PC-3 (cell line): ENCODE data around the gene PFKFB4. TPM values are rescaled to one million over a fixed set of nuclear protein-coding genes. Genes with fewer than 3 reads are reported as not detected.

Source experiments
- ATAC-seq: fragments of 200-7000 bp; cut with Tn5 transposase; 2 replicates; pipeline ENCODE4 v1.9.1; 2020; ENCODE audit warnings: mild to moderate bottlenecking, moderate library complexity
- BruUV-seq: library from RNA; stranded (reverse); fragments of 400-500 nt; replicated peaks from 2 replicates; lab custom pipeline; 2021; lab: Mats Ljungman, UMichigan
- CTCF ChIA-PET: fragments of 300-600 bp; sonication (Branson Sonifier 250); formaldehyde crosslinking; loops from one replicate; lab custom pipeline; 2022; ENCODE audit warnings: antibody characterized with exemption; lab: Charles Lee
- POLR2A ChIA-PET: fragments of 300-600 bp; sonication (Branson Sonifier 250); formaldehyde crosslinking; loops from one replicate; lab custom pipeline; 2022; ENCODE audit warnings: antibody characterized with exemption; ENCODE audit not compliant: unreplicated experiment; lab: Charles Lee
- DNase-seq: peaks from one replicate; pipeline ENCODE4 v3.0.0-alpha.2; 2015
- H2AFZ ChIP-seq: fragments of 300-600 bp; sonication (generic); 2 replicates; pipeline ENCODE4 v1.6.0; 2016; ENCODE audit warnings: antibody characterized with exemption, low read length
- H3F3A ChIP-seq: fragments of 300-600 bp; sonication (generic); one replicate; pipeline ENCODE4 v1.6.0; 2017; ENCODE audit warnings: antibody characterized with exemption, low read length, control low read depth, mild to moderate bottlenecking; ENCODE audit not compliant: unreplicated experiment
- H3K27ac ChIP-seq: fragments of 300-600 bp; sonication (generic); 2 replicates; pipeline ENCODE4 v1.5.1; 2016; ENCODE audit warnings: mild to moderate bottlenecking, low read length
- H3K27me3 ChIP-seq: fragments of 300-600 bp; sonication (generic); 2 replicates; pipeline ENCODE4 v1.6.1; 2016; ENCODE audit warnings: low read length, mixed read lengths
- H3K36me3 ChIP-seq: fragments of 300-600 bp; sonication (generic); 2 replicates; pipeline ENCODE4 v1.6.1; 2016; ENCODE audit warnings: low read depth, mixed run types, low read length, mixed read lengths
- H3K4me1 ChIP-seq: fragments of 300-600 bp; sonication (generic); 2 replicates; pipeline ENCODE4 v1.5.1; 2016; ENCODE audit warnings: low read length; ENCODE audit not compliant: insufficient read depth
- H3K4me2 ChIP-seq: fragments of 300-600 bp; sonication (generic); 2 replicates; pipeline ENCODE4 v1.6.0; 2016; ENCODE audit warnings: low read length
- H3K4me3 ChIP-seq: fragments of 300-600 bp; sonication (generic); 2 replicates; pipeline ENCODE4 v1.5.1; 2016; ENCODE audit warnings: mild to moderate bottlenecking, low read length, mixed read lengths
- H3K79me2 ChIP-seq: fragments of 300-600 bp; sonication (generic); 2 replicates; pipeline ENCODE4 v1.6.1; 2017; ENCODE audit warnings: low read length, mixed read lengths
- H3K9ac ChIP-seq: fragments of 300-600 bp; sonication (generic); 2 replicates; pipeline ENCODE4 v1.6.0; 2016; ENCODE audit warnings: mild to moderate bottlenecking, low read length
- H3K9me2 ChIP-seq: fragments of 300-600 bp; sonication (generic); replicated peaks from 2 replicates; pipeline ENCODE4 v1.6.1; 2016; ENCODE audit warnings: mixed run types, low read length, mixed read lengths
- H3K9me3 ChIP-seq: fragments of 300-600 bp; sonication (generic); 2 replicates; pipeline ENCODE4 v1.6.1; 2016; ENCODE audit warnings: low read length, mixed read lengths
- H4K20me1 ChIP-seq: fragments of 300-600 bp; sonication (generic); 2 replicates; pipeline ENCODE4 v1.6.1; 2016; ENCODE audit warnings: low read length, mixed read lengths
- CTCF ChIP-seq: fragments of 300-600 bp; sonication (generic); conservative IDR thresholded peaks from 2 replicates; pipeline ENCODE4 v1.5.1; 2017; ENCODE audit warnings: antibody characterized with exemption, low read depth, mild to moderate bottlenecking, low read length
- EZH2 ChIP-seq: fragments of 300-600 bp; sonication (generic); IDR thresholded peaks from one replicate; pipeline ENCODE4 v1.6.1; 2017; ENCODE audit warnings: antibody characterized with exemption, mild to moderate bottlenecking, low read length; ENCODE audit not compliant: unreplicated experiment
- EZH2phosphoT487 ChIP-seq: fragments of 300-600 bp; sonication (generic); IDR thresholded peaks from 2 replicates; pipeline ENCODE4 v1.6.1; 2018; ENCODE audit warnings: mild to moderate bottlenecking, antibody characterized with exemption, low read length, borderline replicate concordance
- intact Hi-C: fragments of 100-400 bp; cut with micrococcal nuclease; formaldehyde crosslinking; loops from 2 replicates; pipeline ENCODE4 v1.9.0; 2023
- total RNA-seq: library from RNA; depleted of rRNA; stranded (reverse); fragments of >200 nt; gene quantifications from 2 replicates; pipeline ENCODE4 v1.2.3, GENCODE V29; 2014

The PFKFB4 gene
- total RNA-seq, 1 experiment from 2014 or later, result 33.5 TPM

- POLR2A ChIA-PET, result no interaction called here
- H3K36me3 ChIP-seq, result peaks cover 29% of the 10 kb centered on the region
- no peaks in the 10 kb centered on the region for H4K20me1 ChIP-seq
Measured at GRCh38 chr3:48546203-48546829, 10.3 kb downstream of the PFKFB4 start.

DNA sequence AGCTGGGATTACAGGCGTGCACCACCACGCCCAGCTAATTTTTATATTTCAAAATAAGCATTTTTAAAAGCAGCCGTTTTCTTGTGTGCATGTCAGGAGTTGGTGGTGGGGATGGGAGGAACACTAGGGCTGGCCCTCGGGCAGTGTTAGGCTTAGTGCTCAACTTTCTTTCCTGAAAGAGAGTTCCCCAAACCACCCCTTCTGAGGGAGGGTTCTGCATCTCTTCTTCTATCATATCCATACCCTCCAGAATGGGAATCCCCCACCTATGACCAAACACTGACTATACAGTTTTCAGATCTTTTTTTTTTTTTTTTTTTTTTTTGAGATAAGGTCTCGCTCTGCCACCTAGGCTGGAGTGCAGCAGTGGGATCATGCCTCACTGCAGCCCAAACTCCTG, 12.5 kb downstream of the PFKFB4 start:
- ATAC-seq (no peak), DNase-seq (no peak)
- Histone ChIP-seq H3K36me3 (peaks cover 31% of the 10 kb centered on the region), H3K9me2 (no peaks in the 10 kb centered on the region), H4K20me1 (no peaks in the 10 kb centered on the region), H2AFZ (no peak overlapping the region), H3K9me3 (no peaks in the 10 kb centered on the region), H3K4me2 (no peak overlapping the region), H3K79me2 (no peaks in the 10 kb centered on the region), H3K4me3 (no peak overlapping the region), H3K4me1 (no peaks in the 10 kb centered on the region), H3K9ac (no peak overlapping the region), H3F3A (no peaks in the 10 kb centered on the region), H3K27me3 (no peaks in the 10 kb centered on the region), H3K27ac (no peak overlapping the region)
- intact Hi-C loops, result no loop called here
- no peak for TF ChIP-seq CTCF
- TF ChIP-seq EZH2phosphoT487, result no peak
- TF ChIP-seq EZH2, result no peak
- CTCF ChIA-PET, result interaction anchor here (0.6 kb wide), 1 partner anchor 104 kb away, joined by 3 read pairs; the partner anchor contains the start of gene CCDC51
- POLR2A ChIA-PET, result no interaction called here
- BruUV-seq, result no TSS peak

More at GRCh38 chr3:48546203-48546829, 10.3 kb downstream of the PFKFB4 start:
- CTCF ChIA-PET, result no interaction called here
- H3F3A ChIP-seq, result no peaks in the 10 kb centered on the region
- H3K9ac ChIP-seq, result no peak overlapping the region
- no peaks in the 10 kb centered on the region for H3K27me3 ChIP-seq
- intact Hi-C loops, result no loop called here
- ATAC-seq (no peak), DNase-seq (no peak)
- H3K79me2 ChIP-seq, result no peaks in the 10 kb centered on the region; the same call in 1 of the 2 replicates
- no peak overlapping the region for H3K4me2 ChIP-seq
- no peak overlapping the region for H3K27ac ChIP-seq
- H2AFZ ChIP-seq, result no peak overlapping the region
- TF ChIP-seq EZH2, result no peak
- TF ChIP-seq CTCF, result no peak
- no peak for TF ChIP-seq EZH2phosphoT487
- no peaks in the 10 kb centered on the region for H3K4me1 ChIP-seq
- no peaks in the 10 kb centered on the region for H3K9me3 ChIP-seq
- H3K9me2 ChIP-seq, result no peaks in the 10 kb centered on the region
- no TSS peak for BruUV-seq
- no peak overlapping the region for H3K4me3 ChIP-seq

- peak; percentile 31 for ATAC-seq
- Histone ChIP-seq H3K9me3 (no peaks in the 10 kb centered on the region), H3K27me3 (no peaks in the 10 kb centered on the region), H3K9ac (no peak overlapping the region), H3K9me2 (no peaks in the 10 kb centered on the region), H2AFZ (no peak overlapping the region), H3K4me1 (no peaks in the 10 kb centered on the region), H4K20me1 (no peaks in the 10 kb centered on the region), H3K27ac (no peak overlapping the region), H3K79me2 (no peaks in the 10 kb centered on the region), H3K4me3 (no peak overlapping the region), H3K4me2 (no peak overlapping the region), H3K36me3 (peaks cover 38% of the 10 kb centered on the region), H3F3A (no peaks in the 10 kb centered on the region)
- no peak for TF ChIP-seq EZH2
- TF ChIP-seq EZH2phosphoT487, result no peak
- no peak for TF ChIP-seq CTCF
- BruUV-seq, result no TSS peak
- POLR2A ChIA-PET, result no interaction called here
- CTCF ChIA-PET, result no interaction called here
- DNase-seq, result no peak
- intact Hi-C loops, result no loop called here
Measured at GRCh38 chr3:48543271-48543866, 13.2 kb downstream of the PFKFB4 start.
